Bone marrow (tissue), 2 donors: ENCODE data around the gene MYOM3.

Source experiments
- DNase-seq, 2 donors: peaks; one replicate each; lab custom pipeline; 2025; lab: John Stamatoyannopoulos, UW

The MYOM3 gene

DNA sequence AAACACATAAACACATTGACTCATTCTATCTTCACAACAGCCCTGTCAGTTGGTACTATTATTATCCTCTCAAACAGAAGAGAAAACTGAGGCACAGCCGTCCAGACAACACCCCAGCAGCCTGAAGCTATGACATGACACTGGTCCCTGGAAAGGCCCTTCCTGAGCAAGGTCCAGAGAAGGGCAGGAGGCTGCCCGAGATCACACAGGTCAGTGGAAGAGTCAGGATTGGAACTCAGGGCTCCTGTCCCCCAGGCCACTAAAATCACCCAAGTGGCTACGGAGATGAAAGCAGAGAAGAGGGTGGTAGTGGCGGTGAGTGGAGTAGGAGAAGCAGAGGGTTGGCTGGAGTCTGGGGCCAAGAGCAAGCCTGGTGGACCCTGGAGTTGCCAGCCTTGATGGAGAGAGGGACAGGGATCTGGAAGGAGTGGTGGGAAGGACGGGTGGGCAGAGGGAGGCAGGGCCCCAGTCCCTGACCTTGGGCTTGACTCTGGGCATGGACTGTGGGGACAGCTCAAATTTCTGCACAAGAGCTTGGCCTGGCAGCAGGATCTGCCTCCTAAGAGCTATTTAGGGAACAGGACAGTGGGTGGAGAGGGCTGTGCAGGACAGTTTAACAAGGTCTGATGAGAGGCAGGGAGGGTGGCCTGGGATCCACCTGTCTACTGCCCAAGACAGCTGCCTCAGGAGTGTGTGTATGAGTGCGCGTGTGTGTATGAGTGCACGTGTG lies 15.8 kb downstream of the MYOM3 start:
- DNase-seq: no peak

GRCh38 chr1:24095140-24095859 lies 16.6 kb downstream of the MYOM3 start:
- no peak for DNase-seq

DNA sequence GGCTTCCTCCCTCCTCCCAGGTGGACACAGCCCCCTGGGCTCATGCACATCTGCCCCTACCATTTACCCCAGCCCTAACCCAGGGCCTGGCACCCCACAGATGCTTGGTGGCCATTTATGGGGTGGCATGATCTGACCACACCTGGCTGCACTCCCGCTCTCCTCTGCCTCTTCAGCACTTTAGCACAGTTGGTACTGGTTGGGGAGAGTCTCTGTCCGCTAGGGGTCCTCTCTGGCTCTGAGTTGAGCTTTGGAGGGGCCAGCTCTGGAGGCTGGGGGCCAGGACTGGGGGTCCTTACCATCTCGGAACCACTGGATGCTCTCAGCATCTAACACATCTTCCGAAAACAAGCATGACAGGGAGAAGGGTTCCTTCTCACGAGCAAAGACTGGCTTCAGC lies 17.4 kb downstream of the MYOM3 start:
- no peak for DNase-seq

DNA sequence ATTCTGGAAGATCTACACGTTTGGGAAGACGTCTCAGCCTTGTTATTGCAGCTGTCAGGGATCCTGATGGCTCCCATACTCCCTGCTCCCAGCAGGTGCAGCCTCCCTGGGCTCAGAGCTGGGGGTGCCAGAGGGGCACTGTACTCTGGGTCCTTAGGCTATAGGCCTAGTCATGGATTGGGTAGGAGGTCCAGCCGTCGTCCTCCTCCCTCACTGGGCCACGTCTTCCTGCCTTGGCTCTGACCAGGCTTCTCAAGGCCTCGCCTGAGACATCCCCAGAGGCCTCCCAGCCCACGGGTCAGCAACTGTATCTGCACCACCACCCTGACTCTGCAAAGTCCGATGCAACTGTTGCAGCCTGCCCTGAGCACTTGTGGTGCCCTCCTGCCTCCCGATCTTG lies 18.2 kb downstream of the MYOM3 start:
- no peak for DNase-seq

- DNase-seq: no peak
These were observed 19.0 kb downstream of the MYOM3 start for GRCh38 chr1:24092979-24093378.

DNA sequence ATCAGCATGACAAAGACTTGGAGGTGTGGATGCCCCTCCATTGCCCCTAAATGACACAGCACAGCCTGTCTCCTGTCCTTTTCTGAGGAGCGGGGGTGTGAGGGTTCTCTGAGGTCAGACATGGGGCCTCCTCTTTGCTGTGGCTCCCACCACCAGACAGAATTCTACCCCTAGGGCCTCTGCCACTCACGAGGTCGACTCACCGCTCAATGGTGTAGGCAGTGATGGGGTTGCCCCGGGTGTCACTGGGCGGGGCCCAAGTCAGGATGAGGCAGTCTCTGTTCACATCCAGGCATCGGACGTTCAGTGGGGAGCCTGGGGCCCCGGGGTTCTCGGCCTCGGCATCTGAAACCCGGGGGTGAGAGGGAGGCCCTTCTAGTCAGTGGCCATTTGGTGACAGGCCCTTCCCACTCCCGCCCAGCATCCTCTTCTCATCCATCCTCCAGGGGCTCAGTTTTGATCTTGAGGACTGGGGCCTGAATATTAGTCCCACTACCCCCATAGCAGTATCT lies 19.9 kb downstream of the MYOM3 start:
- DNase-seq: no peak

DNA sequence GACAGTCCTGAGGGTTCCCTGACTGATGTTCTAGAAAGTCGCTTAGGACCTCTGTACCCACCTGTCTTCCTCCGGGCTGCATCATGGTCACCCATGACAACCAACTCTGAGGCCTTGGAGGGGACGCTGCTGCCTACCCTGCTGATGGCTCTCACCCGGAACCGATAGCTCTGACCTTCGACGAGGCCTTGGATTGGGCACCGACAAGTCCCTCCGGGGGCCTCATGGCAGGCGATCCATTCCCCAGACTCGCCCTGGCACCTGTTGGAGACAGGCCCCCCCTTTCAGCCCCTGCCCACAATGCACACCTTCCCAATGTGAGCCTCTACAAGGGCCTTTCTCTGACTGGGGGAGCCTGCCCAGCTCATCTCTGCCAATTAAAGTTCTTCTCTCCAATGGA lies 21.2 kb downstream of the MYOM3 start:
- no peak for DNase-seq

DNA sequence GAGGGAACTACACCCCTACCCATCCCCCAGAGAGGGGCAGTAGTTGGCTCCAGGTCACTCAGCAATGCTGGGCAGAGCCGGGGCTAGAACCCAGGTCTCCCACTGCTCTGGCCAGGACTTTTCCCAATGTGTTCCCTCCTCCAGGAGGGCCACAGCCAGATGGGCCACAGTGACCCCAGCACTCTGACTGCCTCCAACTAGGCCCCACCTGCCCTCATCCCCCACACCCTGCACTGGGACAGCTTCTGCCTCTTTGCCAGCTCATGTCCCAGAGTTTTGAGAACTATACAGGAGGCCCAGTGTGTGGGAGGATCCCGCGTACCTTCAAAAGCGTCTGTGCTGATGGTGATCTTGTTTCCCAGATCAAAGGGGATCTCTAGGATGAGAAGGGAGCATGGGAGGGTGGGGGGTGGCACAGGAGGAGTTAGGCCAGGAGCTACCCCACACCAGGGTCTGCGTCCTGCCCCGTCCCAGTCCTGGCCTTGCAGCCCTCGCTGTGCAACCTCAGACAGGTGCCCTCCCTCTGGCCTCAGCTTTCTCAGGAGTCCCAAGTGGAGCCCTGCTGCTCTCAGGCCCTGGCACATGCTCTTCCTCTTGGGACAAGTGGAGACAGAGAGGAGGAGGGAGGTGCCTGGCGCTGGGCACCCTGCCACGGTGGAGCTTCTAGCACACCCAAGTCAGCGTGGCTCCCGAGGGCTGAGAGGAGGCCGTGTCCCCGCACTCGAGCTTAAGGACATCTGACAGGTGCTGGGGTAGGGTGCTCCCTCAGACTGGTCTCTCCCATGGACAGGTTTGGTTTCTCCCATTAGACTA lies 22.0 kb downstream of the MYOM3 start:
- DNase-seq: no peak

GRCh38 chr1:24089027-24089742 lies 22.8 kb downstream of the MYOM3 start:
- no peak for DNase-seq

DNA sequence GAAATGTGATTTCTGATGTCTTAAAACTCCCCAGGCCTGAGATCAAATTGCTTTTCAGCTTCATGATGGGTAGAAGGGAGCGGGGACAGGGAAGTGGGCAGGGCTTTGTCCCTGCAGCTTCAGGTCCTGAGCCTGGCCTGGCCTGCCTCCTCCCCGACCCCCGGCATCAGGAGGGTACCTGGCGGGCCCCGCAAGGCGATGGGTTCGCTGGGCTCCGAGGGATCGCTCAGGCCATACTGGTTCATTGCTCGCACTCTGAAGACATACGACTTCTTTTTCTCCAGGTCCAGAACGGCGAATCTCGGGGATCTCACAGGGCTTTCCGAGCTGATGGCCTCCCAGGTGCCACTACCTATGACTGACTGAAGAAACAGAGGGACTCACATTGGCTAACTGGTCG lies 25.5 kb downstream of the MYOM3 start:
- no peak for DNase-seq

- DNase-seq: no peak
These were observed 26.4 kb downstream of the MYOM3 start for GRCh38 chr1:24085546-24085945.

DNA sequence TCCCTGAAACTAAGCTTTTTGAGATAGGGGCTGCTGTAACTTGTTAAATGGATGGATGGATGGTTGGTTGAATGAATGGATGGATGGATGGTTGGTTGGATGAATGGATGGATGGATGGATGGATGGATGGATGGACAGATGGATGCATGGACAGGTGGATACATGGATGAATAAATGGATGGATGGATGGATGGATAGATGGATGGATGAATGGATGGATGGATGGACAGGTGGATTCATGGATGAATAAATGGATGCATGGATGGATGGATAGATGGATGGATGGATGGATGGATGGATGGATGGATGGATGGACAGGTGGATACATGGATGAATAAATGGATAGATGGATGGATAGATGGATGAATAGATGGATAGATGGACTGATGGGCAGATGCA lies 26.9 kb downstream of the MYOM3 start:
- no peak for DNase-seq

GRCh38 chr1:24084050-24084449 lies 27.9 kb downstream of the MYOM3 start:
- no peak for DNase-seq

- DNase-seq: no peak
These were observed 29.6 kb downstream of the MYOM3 start for GRCh38 chr1:24082372-24082771.

DNA sequence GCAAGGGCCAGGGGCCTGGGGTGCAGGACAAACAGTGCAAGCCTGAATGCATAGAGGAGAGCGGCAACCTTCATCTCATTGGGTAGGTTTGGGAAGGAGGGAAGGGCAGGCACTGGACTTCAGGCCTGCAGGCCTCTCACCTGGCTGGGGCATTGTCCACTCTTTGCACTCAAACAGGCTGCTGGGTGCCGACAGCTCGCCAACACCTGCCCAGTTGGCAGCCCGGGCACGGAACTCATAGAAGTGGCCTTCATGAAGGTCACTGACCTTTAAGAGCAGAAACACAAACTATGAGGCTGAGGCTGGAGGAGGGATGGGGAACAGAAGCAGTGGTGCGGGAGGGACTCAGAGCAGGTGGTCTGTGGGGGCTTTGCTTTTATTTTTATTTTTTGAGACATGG lies 30.7 kb downstream of the MYOM3 start:
- no peak for DNase-seq

- DNase-seq: no peak
These were observed 31.8 kb downstream of the MYOM3 start for GRCh38 chr1:24080131-24080530.

DNA sequence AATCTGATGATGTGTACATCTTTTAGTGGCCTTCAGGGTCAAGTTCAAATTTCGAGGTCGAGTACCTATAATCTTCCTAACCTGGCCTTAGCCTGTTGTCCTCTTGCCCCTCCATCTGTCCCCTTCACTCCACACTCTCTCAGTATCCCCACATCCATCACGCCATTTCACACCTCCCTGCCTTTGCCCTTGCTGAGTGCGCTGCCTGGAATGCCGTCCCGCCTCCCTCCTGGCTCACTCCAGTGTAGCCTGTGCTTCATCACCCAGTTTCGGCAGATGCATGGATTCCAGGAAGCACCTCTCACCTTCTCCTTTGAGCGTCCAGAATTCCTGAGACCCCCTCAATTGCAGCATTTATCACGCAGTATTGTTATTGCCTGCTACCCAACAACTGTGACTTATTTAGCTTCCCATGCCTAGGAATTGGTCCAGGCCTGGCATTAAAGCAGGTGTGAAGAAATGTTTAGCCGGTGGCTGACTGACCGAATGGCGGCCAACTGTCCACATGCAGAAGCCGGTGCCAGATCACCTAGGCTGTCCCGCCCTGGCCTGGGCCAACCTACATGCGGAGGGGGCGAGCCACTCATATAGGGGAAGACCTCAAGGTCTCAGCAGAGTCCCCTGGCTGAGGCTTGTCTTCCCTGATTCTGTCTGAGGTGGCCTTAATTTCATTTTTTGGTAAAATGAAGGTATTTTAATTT lies 34.5 kb downstream of the MYOM3 start:
- no peak for DNase-seq

GRCh38 chr1:24075946-24076345 lies 36.0 kb downstream of the MYOM3 start:
- no peak for DNase-seq

DNA sequence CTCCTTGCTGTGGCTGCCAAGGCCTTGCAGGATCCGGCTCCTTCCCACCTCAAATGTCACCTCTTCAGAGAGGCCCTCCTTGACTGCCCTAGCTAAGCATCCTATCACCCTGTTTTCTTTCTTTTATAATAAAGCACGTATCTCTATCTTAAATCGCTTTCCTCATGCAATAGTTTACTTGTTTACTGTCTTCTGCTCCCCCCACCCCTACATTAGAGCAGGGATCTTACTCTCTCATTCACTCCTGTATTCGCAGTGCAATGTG lies 36.4 kb downstream of the MYOM3 start:
- DNase-seq: no peak

DNA sequence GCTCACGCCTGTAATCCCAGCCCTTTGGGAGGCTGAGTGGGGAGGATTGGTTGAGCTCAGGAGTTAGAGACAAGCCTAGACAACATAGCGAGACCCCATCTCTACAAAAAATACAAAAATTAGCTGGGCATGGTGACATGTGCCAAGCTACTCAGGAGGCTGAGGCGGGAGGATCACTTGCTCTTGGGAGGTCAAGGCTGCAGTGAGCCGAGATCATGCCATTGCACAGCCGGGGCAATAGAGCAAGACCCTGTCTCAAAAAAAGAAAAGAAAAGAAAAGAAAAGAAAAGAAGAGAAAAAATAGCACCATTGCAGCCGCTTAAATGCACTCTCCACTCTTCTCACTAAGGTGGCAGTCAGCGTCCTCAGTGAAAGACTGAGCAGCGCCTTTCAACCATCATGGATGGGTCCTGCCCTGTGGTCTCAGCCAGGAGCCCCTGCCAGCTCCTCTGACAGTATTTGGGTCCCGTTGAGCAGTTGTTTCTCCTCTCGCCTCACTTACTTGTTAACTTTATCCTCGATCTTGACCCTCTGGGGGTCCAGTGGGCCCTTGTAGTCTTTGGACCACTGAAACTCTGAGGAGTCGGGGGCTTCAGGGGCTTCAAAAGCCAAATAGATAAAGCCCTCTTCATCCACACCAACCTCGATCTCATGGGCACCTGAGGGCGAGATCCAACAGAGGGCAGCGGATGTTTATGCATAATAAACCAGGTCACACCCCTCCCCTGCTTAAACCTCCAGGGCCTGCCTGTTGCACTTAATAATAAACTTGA lies 36.9 kb downstream of the MYOM3 start:
- no peak for DNase-seq

DNA sequence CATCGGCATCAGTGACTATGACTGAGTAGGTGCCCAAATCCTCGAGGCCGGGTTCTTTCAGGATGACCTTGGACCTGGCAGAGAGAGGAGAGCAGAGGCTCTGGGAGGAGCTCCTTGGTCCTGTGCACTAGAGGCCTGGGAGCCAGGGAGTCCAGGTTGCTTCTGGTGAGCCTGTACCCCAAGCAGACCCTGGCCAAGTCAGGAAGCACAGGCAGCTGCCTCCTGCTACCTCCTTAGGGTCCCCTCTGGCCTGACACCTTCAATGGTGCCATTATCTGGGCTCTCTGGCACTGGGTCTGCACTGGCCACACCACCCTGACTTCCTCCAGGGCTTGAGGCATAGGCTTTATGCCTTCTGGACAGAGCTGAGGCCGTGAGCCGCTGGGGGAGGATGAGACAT lies 37.7 kb downstream of the MYOM3 start:
- DNase-seq: no peak
